GM21515 (cell line): ENCODE results near the gene AFAP1L1.
"Not testable (repeated sequence)": the region's sequence is repeated elsewhere in the genome, so short reads cannot be mapped to it uniquely, and the experiment has no call there.

Experiments
- ATAC-seq: cut with Tn5 transposase; IDR thresholded peaks from one replicate; pipeline ENCODE4 v1.9.1; 2021; ENCODE audit not compliant: unreplicated experiment

AFAP1L1 gene

DNA sequence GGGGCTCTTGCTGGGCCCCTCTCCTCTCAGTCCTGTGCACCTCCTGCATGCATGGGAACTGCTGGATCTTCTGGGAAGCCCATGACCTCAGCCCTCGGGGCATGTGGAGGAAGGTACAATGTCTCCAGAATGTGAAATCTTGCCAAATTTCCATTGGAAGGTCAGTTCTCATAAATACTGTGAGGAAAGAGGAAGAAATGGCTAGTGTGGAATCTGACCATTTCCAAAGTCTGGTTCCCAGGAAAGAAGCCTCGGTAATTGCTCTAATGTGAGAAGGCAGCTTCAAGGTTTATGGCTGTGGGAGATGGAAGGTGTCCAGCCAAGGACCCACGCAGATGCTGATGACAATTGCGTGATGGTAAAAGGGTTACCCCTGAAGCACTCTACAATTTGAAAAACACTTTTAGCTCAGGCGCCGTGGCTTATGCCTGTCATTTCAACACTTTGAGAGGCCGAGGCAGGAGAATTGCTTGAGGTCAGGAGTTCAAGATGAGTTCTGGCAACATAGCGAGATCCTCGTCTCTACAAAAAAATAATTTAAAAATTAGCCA is 115.5 kb downstream of the AFAP1L1 start:
- no peak for ATAC-seq

DNA sequence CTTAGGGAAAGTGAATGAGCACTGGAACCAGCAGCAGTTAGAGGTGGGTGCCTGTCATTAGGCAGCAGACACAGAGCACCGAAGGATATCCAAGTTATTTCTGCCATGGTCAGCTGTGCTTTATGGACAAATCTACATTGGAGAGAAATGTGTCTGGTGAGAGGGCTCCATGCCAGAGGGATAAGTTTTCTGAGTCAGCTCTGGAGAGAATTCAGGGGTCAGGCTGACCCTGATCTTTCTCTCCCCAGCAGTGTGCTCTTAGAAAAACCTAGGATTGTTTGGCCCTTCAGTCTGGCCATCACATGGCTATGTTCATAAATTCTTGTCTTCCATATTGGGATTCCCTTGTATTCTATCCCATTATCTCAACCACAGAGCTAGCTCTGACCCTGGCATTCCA is 116.3 kb downstream of the AFAP1L1 start:
- no peak for ATAC-seq

- no peak for ATAC-seq
Observed at GRCh38 chr5:149388498-149389190, 117.0 kb downstream of the AFAP1L1 start.

DNA sequence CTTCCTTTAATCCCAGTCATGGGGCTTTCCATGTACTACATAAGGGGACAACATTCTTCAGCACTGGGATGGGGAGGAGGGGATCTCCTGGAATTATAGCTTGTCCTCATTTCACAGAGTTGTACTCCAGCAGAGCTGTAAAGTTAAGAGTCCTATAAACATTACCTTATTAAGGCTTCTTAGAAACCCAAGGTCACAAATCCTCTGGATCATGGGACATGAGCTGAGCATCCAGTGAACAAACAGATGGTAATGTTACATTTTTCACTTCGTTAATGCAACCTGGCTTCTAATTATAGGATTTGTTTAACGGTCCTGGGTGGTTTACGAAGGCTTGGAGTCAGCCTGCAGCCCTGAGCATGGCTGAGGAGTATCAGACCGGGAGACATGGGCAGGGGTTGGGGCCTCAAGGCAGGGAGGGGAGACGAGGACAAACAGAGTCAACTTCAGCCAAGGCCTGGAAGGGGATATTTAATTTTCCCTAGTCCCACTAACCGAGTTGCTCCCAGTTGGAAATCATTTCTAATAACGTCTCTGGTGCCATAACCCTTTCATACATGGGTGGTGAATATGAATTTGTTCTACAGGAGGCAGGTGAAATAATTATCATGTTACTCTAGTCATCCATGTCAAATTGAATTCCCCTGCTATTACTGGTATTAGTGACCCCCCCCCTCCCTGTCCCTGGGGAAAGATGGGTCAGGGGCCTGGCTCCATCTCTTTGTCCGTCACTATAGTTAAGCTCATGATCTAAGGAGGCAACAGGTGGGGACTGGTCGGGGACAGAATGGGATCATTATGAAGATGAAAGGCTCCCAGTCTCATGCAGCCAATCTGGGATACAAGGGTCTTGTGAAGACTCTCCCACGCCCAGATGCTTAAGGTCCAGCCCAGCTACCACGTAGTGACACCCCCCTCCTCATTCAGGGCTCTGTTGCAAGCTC is 118.2 kb downstream of the AFAP1L1 start:
- no peak for ATAC-seq

- not testable (repeated sequence) for ATAC-seq
Observed at GRCh38 chr5:149391076-149391475, 119.4 kb downstream of the AFAP1L1 start.
